ENCODE measurements around the gene SLX4IP.

DNA sequence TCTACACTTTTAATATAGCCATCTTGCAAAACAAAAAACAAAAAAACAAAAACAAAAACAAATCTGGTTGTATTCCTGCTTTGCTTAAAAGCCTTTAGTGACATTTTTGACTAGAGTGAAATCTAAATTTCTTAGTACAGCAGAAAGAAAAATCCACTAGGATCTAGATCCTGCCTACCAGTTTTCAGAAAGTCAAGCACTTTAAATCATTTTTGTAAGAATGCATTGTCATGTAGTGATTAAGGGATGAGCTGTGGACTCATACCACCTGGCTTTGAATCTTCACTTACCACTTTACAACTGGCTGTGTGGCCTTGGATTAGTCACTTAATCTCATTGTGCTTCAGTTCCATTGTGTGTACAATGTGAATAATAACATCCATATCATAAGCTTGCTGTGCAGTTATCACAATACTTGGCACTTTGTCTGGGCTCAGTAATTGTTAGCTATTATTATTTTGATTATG lies 5.1 kb upstream of the SLX4IP start:
- TF ChIP-seq RAD21 (CRISPR knock-in tag; IDR thresholded peaks at IDR 0.05): no peak
- no peak for TF ChIP-seq MYC (CRISPR knock-in tag; IDR thresholded peaks at IDR 0.05; ENCODE audit: borderline replicate concordance)
- TF ChIP-seq, protein P1, sequence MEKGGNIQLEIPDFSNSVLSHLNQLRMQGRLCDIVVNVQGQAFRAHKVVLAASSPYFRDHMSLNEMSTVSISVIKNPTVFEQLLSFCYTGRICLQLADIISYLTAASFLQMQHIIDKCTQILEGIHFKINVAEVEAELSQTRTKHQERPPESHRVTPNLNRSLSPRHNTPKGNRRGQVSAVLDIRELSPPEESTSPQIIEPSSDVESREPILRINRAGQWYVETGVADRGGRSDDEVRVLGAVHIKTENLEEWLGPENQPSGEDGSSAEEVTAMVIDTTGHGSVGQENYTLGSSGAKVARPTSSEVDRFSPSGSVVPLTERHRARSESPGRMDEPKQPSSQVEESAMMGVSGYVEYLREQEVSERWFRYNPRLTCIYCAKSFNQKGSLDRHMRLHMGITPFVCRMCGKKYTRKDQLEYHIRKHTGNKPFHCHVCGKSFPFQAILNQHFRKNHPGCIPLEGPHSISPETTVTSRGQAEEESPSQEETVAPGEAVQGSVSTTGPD (CRISPR knock-in tag; IDR thresholded peaks at IDR 0.05): no peak
